SU-DHL-6 (cell line): ENCODE measurements around the gene ZDHHC11.
"Not testable (repeated sequence)": the region's sequence is repeated elsewhere in the genome, so short reads cannot be mapped to it uniquely, and the experiment has no call there.

Experiments used
- CTCF ChIP-seq: fragments of 200-600 bp; sonication (generic); IDR thresholded peaks from one replicate; pipeline ENCODE4 v1.5.1; 2017; ENCODE audit warnings: antibody characterized with exemption, mild to moderate bottlenecking, low read length, moderate library complexity; ENCODE audit not compliant: insufficient read depth, poor library complexity, severe bottlenecking
- EZH2phosphoT487 ChIP-seq: fragments of 200-600 bp; sonication (generic), shearing (Covaris generic); conservative IDR thresholded peaks from 2 replicates; pipeline ENCODE4 v1.6.1; 2018; ENCODE audit warnings: mild to moderate bottlenecking, antibody characterized with exemption, low read length, moderate library complexity, mixed read lengths

- not testable (repeated sequence) for TF ChIP-seq CTCF, EZH2phosphoT487
These were observed 6.4 kb downstream of the ZDHHC11 start for GRCh38 chr5:844426-844825.
